PFSK-1 (cell line): ENCODE results near the gene KRTAP3-1.

Experiments used
- FOXP2 ChIP-seq: optimal IDR thresholded peaks from 2 replicates; pipeline ENCODE3; 2011; ENCODE audit warnings: borderline replicate concordance, control low read depth, inconsistent platforms; ENCODE audit not compliant: insufficient read depth; ENCODE audit errors: extremely low read length, extremely low read depth
- POLR2AphosphoS5 ChIP-seq: IDR thresholded peaks from 2 replicates; pipeline ENCODE4 v1.6.1; 2012; ENCODE audit warnings: low read depth, mild to moderate bottlenecking, control low read depth, low read length, moderate library complexity
- REST ChIP-seq, 2 experiments: IDR thresholded peaks; 2 replicates each; pipeline versions ENCODE4 v1.6.1 to v1.8.0; 2011 to 2012; ENCODE audit warnings: low read depth in 2 of 2, low read length in 2 of 2, control low read depth in 1 of 2, inconsistent platforms in 1 of 2, mild to moderate bottlenecking in 1 of 2, moderate library complexity in 1 of 2; ENCODE audit not compliant: insufficient read depth in 1 of 2
- SIN3A ChIP-seq: IDR thresholded peaks from 2 replicates; pipeline ENCODE4 v1.6.1; 2012; ENCODE audit warnings: mild to moderate bottlenecking, low read length, moderate library complexity, borderline replicate concordance; ENCODE audit not compliant: insufficient read depth
- TAF1 ChIP-seq: IDR thresholded peaks from 2 replicates; pipeline ENCODE4 v1.6.1; 2012; ENCODE audit warnings: low read length, control low read depth, borderline replicate concordance; ENCODE audit not compliant: insufficient read depth

KRTAP3-1 gene

GRCh38 chr17:40974366-40974765 lies 34.6 kb downstream of the KRTAP3-1 start:
- no peak for TF ChIP-seq REST (IDR thresholded peaks at IDR 0.05; ENCODE audit: insufficient read depth in 1 of 2, low read depth in 2 of 2, low read length in 2 of 2)
- TF ChIP-seq TAF1 = no peak
- TF ChIP-seq POLR2AphosphoS5 = no peak
- TF ChIP-seq SIN3A = no peak
- TF ChIP-seq FOXP2 = no peak

DNA sequence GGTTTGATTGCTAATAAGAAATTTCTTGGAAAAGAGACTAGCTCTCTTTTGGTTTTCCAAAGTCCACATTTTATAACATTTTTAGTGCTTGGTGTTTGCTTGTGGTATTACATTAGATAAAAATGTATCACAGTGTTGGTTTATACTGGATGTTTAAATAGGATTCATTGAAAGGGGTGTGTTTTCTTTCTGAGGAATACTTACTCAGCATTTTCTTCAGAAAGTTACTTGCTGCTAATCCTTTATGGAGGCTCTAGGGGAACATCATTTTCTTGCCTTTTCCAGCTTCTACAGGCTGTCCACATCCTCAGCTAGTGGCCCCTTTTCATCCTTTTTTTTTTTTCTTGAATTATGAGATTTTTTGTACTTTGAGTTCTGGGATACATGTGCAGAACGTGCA lies 41.3 kb downstream of the KRTAP3-1 start:
- TF ChIP-seq TAF1 (no peak), FOXP2 (no peak), REST (IDR thresholded peaks at IDR 0.05; ENCODE audit: insufficient read depth in 1 of 2, low read depth in 2 of 2, low read length in 2 of 2) (no peak), POLR2AphosphoS5 (no peak), SIN3A (no peak)

GRCh38 chr17:40966848-40967247 lies 42.1 kb downstream of the KRTAP3-1 start, which contains the start of gene KRT39:
Gene KRT39 (minus strand): TSS chr17:40966948. CDS start chr17:40966856, 92 bp downstream.
- TF ChIP-seq REST (IDR thresholded peaks at IDR 0.05; ENCODE audit: insufficient read depth in 1 of 2, low read depth in 2 of 2, low read length in 2 of 2) (no peak), TAF1 (no peak), FOXP2 (no peak), POLR2AphosphoS5 (no peak), SIN3A (no peak)

DNA sequence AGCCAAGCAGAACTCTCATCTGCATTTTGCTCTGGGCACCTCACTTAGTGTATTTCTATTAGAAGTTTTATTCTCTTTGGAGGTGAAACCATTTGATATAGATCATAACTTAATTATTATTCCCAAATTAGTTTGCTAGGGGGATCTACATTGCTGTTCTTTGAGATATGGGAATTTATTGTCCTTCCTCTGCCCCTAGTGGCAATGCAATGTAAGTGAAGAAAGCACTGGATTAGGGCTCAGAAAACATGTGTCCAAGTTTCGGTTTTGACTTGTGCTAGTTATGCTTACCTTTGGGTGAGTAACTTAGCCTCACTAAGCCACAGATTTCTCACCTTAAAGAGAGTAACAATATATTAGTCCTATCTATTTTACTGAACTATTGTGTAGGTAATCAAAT lies 45.1 kb downstream of the KRTAP3-1 start:
- TF ChIP-seq TAF1 (no peak), REST (IDR thresholded peaks at IDR 0.05; ENCODE audit: insufficient read depth in 1 of 2, low read depth in 2 of 2, low read length in 2 of 2) (no peak), POLR2AphosphoS5 (no peak), SIN3A (no peak), FOXP2 (no peak)

- TF ChIP-seq TAF1 (no peak), POLR2AphosphoS5 (no peak), REST (IDR thresholded peaks at IDR 0.05; ENCODE audit: insufficient read depth in 1 of 2, low read depth in 2 of 2, low read length in 2 of 2) (no peak), SIN3A (no peak), FOXP2 (no peak)
Measured at GRCh38 chr17:40962059-40962561, 46.8 kb downstream of the KRTAP3-1 start.
